Tibial nerve (tissue), 4 donors: ENCODE measurements around the gene TKFC.

ENCODE experiments used
- CTCF ChIP-seq, 5 experiments: fragments of 200-600 bp in 3 of 5; fragments of 450-650 bp in 2 of 5; sonication (generic) in 3 of 5; IDR thresholded peaks; one replicate each; pipeline ENCODE4 v1.5.1; 2016 to 2019; ENCODE audit warnings: antibody characterized with exemption in 5 of 5, mild to moderate bottlenecking in 3 of 5, moderate library complexity in 2 of 5
- EP300 ChIP-seq, 2 donors: sonication (generic); formaldehyde crosslinking; IDR thresholded peaks; one replicate each; pipeline ENCODE4 v1.6.1; 2017; ENCODE audit warnings: antibody characterized with exemption in 2 of 2, mild to moderate bottlenecking in 1 of 2

- no peak for TF ChIP-seq CTCF (IDR thresholded peaks at IDR 0.05)
- no peak for TF ChIP-seq EP300 (IDR thresholded peaks at IDR 0.05)
Observed at GRCh38 chr11:61310749-61311148, 22.3 kb upstream of the TKFC start.
